Measurements from ENCODE around the gene EPHB1. TPM values are rescaled to one million over a fixed set of nuclear protein-coding genes. Genes with fewer than 3 reads are reported as not detected.

EPHB1 gene
- polyA plus RNA-seq, 3 donors: 0.06 to 0.55 TPM; not detected in 1

DNA sequence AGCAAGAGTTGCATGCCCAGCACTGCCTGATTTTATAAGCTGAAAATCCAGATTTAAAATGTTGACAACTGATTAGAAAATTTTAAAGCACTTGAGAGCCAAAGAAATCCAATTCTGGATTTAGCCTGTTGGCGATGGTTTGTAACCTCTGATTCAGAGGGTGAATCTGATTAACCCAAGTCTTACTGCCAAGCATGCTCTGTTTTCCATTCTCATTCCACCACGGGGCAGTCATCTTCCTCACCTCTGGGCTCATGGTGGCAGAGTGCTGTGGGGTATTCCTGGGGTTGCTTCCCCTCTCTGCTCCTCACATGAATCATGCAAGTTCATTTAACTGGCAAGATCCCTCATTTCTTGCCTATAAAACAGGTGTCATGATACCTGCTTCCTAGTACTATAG is 342.2 kb downstream of the EPHB1 start:
- H3K9me3 Mint-ChIP-seq: peaks cover 0 to 7% (median 0%) of the 10 kb centered on the region in 7 donors

DNA sequence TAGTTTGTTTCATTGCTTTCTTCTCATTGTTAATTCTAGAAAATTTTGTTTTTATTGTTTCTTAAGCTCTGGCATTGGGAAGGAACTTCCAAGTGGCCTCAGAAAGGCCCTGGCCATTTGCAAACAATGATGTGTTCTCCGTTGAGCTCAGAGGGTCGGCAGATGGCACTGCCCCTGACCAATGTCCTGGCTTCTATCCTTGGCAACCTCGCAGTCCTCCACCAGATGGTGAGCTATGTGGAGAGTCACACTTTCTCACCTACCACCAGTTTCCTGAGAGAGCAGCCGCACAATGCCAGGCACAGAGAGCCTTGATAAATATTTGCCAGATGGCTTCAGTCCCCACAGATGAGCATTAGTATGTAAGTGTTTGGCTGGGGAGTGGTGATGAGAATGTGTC is 343.7 kb downstream of the EPHB1 start:
- no peak overlapping the region for H3K4me3 ChIP-seq (replicated peaks in 1 of 3; ENCODE audit: low read depth in 2 of 3, low read length in 3 of 3)
- TF ChIP-seq, protein P1, sequence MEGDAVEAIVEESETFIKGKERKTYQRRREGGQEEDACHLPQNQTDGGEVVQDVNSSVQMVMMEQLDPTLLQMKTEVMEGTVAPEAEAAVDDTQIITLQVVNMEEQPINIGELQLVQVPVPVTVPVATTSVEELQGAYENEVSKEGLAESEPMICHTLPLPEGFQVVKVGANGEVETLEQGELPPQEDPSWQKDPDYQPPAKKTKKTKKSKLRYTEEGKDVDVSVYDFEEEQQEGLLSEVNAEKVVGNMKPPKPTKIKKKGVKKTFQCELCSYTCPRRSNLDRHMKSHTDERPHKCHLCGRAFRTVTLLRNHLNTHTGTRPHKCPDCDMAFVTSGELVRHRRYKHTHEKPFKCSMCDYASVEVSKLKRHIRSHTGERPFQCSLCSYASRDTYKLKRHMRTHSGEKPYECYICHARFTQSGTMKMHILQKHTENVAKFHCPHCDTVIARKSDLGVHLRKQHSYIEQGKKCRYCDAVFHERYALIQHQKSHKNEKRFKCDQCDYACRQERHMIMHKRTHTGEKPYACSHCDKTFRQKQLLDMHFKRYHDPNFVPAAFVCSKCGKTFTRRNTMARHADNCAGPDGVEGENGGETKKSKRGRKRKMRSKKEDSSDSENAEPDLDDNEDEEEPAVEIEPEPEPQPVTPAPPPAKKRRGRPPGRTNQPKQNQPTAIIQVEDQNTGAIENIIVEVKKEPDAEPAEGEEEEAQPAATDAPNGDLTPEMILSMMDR (IDR thresholded peaks at IDR 0.05): no peak
- intact Hi-C loops (cut with micrococcal nuclease): no loop called here

More for the DNA sequence above, 342.2 kb downstream of the EPHB1 start:
- no peaks in the 10 kb centered on the region for H3K36me3 ChIP-seq (replicated peaks in 1 of 2; ENCODE audit: control insufficient read depth in 1 of 2, insufficient read depth in 2 of 2, low read length in 2 of 2)
- no peaks in the 10 kb centered on the region for H3K27me3 ChIP-seq (ENCODE audit: control insufficient read depth in 2 of 2, insufficient read depth in 2 of 2, low read length in 2 of 2)
- no peaks in the 10 kb centered on the region for H3K79me2 ChIP-seq (ENCODE audit: insufficient read depth, low read length)
- H3K27me3 Mint-ChIP-seq (ENCODE audit: low read depth in 3 of 3): peaks cover 0 to 1% (median 0%) of the 10 kb centered on the region in 3 donors
- no peaks in the 10 kb centered on the region for H4K20me1 ChIP-seq (ENCODE audit: insufficient read depth, low read length)
- H3K27ac ChIP-seq (ENCODE audit: low read depth in 1 of 2, low read length in 2 of 2): no peak overlapping the region
- H3K4me2 ChIP-seq (replicated peaks; ENCODE audit: extremely low read depth, low read length, poor library complexity, severe bottlenecking): no peak overlapping the region
- DNase-seq: no peak
- H2AFZ ChIP-seq (ENCODE audit: insufficient read depth, low read depth, low read length, poor library complexity, severe bottlenecking): no peak overlapping the region
- H3K4me3 ChIP-seq (replicated peaks in 1 of 3; ENCODE audit: low read depth in 2 of 3, low read length in 3 of 3): no peak overlapping the region
- no peak overlapping the region for H3K4me3 Mint-ChIP-seq
- TF ChIP-seq, protein P1 (IDR thresholded peaks at IDR 0.05): no peak
- H3K4me1 ChIP-seq (ENCODE audit: control insufficient read depth in 1 of 2, insufficient read depth in 2 of 2, low read length in 2 of 2): no peaks in the 10 kb centered on the region
- no peak overlapping the region for H3K27ac Mint-ChIP-seq
- intact Hi-C loops (cut with micrococcal nuclease): no loop called here
- H3K9me3 ChIP-seq (replicated peaks in 1 of 2; ENCODE audit: control insufficient read depth in 1 of 2, insufficient read depth in 1 of 2, low read length in 2 of 2): no peaks in the 10 kb centered on the region
- H3K36me3 Mint-ChIP-seq: no peaks in the 10 kb centered on the region
- H3K9ac ChIP-seq (ENCODE audit: insufficient read depth, low read length, poor library complexity, severe bottlenecking): no peak overlapping the region
- 100% methylated on average over 1 of the region's 2 CpGs for WGBS (ENCODE audit: insufficient coverage)
- no peaks in the 10 kb centered on the region for H3K4me1 Mint-ChIP-seq

More for the DNA sequence above, 343.7 kb downstream of the EPHB1 start:
- Histone ChIP-seq H3K36me3 (replicated peaks in 1 of 2; ENCODE audit: control insufficient read depth in 1 of 2, insufficient read depth in 2 of 2, low read length in 2 of 2) (no peaks in the 10 kb centered on the region), H4K20me1 (ENCODE audit: insufficient read depth, low read length) (no peaks in the 10 kb centered on the region), H3K27ac (ENCODE audit: low read depth in 1 of 2, low read length in 2 of 2) (no peak overlapping the region), H3K27me3 (ENCODE audit: control insufficient read depth in 2 of 2, insufficient read depth in 2 of 2, low read length in 2 of 2) (no peaks in the 10 kb centered on the region), H3K79me2 (ENCODE audit: insufficient read depth, low read length) (no peaks in the 10 kb centered on the region), H3K9me3 (replicated peaks in 1 of 2; ENCODE audit: control insufficient read depth in 1 of 2, insufficient read depth in 1 of 2, low read length in 2 of 2) (no peaks in the 10 kb centered on the region), H3K9ac (ENCODE audit: insufficient read depth, low read length, poor library complexity, severe bottlenecking) (no peak overlapping the region), H3K4me2 (replicated peaks; ENCODE audit: extremely low read depth, low read length, poor library complexity, severe bottlenecking) (no peak overlapping the region), H2AFZ (ENCODE audit: insufficient read depth, low read depth, low read length, poor library complexity, severe bottlenecking) (no peak overlapping the region), H3K4me1 (ENCODE audit: control insufficient read depth in 1 of 2, insufficient read depth in 2 of 2, low read length in 2 of 2) (no peaks in the 10 kb centered on the region)
- H3K4me3 Mint-ChIP-seq: no peak overlapping the region
- H3K27ac Mint-ChIP-seq: no peak overlapping the region
- H3K4me1 Mint-ChIP-seq: no peaks in the 10 kb centered on the region
- peaks cover 0 to 3% (median 0%) of the 10 kb centered on the region in 7 donors for H3K9me3 Mint-ChIP-seq
- peaks cover 0 to 3% (median 0%) of the 10 kb centered on the region in 3 donors for H3K27me3 Mint-ChIP-seq (ENCODE audit: low read depth in 3 of 3)
- no peak for DNase-seq
- no peaks in the 10 kb centered on the region for H3K36me3 Mint-ChIP-seq
- no CpG with 5 or more reads among the region's 4 CpGs for WGBS (ENCODE audit: insufficient coverage)
